ENCODE results near the gene SAPCD1. TPM values are rescaled to one million over a fixed set of nuclear protein-coding genes. Genes with fewer than 3 reads are reported as not detected.

SAPCD1 gene
- total and polyA plus RNA-seq, 2 donors from 2014 or later: 6.5 to 6.8 TPM

DNA sequence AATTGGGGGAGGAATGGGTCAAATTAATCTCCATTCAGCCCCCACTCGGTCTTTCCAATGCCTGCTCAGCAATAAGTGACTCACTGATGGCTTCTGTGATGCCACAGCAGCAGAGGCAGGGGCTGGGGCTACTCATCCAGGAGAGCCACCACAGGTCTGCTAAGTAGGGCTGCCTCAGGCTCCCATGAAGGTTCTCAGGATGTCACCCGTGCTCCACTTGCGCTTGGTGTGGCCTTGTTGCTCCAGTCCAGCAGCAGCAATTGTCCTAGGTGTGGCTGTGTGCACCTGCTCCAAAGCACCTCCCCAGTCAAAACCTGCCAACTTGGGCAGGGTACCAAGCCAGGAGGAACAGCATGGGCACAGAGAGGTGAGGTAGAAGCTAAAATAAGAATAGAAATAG lies 40.3 kb upstream of the SAPCD1 start:
- no peaks in the 10 kb centered on the region for H3K9me3 ChIP-seq (ENCODE audit: control insufficient read depth in 2 of 3, insufficient read depth in 1 of 3, low read length in 3 of 3)
- no peaks in the 10 kb centered on the region for H3K27me3 ChIP-seq (ENCODE audit: control insufficient read depth, insufficient read depth, low read length)
- H3K36me3 ChIP-seq (ENCODE audit: control insufficient read depth in 2 of 3, insufficient read depth in 3 of 3, low read length in 3 of 3): peaks cover 5 to 14% (median 6%) of the 10 kb centered on the region in 3 donors
- no peak for FAIRE-seq
- H3K27ac ChIP-seq (ENCODE audit: low read depth in 2 of 2, low read length in 2 of 2): no peak overlapping the region
- TF ChIP-seq CTCF (IDR thresholded peaks at IDR 0.05; ENCODE audit: borderline replicate concordance, extremely low read depth, insufficient read depth): no peak
- H3K4me3 ChIP-seq (ENCODE audit: low read length in 3 of 3): no peak overlapping the region
- H3K9ac ChIP-seq (ENCODE audit: low read length in 3 of 3): no peak overlapping the region
- H3K4me1 ChIP-seq (ENCODE audit: control insufficient read depth in 2 of 3, insufficient read depth in 2 of 3, low read depth in 1 of 3, low read length in 3 of 3): no peaks in the 10 kb centered on the region
- intact Hi-C loops (cut with DNase I): no loop called here
- DNase-seq: peak in 1 of 5 donors; percentile 34

DNA sequence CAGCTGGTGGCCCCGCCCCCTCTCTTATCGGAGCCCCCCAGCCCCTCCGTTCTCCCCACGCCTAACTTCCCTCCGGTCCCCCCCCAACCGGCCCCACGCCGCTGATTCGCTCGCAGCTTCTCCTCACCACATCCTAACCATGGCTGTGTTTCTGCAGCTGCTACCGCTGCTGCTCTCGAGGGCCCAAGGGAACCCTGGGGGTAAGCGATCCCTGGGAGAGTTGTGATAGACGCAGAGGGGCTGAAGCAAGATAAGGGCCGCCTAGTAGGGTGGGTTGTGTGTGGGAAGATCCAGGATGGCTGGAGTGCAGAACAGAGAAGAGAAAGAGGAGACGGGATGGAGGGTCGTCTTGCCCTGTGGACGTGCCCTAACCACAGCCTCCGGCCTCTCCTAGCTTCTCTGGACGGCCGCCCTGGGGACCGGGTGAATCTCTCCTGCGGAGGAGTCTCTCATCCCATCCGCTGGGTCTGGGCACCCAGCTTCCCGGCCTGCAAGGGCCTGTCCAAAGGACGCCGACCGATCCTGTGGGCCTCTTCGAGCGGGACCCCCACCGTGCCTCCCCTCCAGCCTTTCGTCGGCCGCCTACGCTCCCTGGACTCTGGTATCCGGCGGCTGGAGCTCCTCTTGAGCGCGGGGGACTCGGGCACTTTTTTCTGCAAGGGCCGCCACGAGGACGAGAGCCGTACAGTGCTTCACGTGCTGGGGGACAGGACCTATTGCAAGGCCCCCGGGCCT lies 39.0 kb upstream of the SAPCD1 start, which contains the start of gene MPIG6B:
Gene MPIG6B (plus strand): TSS at position 129 of the 735 bp plus-strand sequence. CDS start 11 bp downstream, at position 140.
- DNase-seq (no peak), FAIRE-seq (no peak)
- intact Hi-C loops (cut with DNase I): no loop called here
- H3K4me3 ChIP-seq (ENCODE audit: low read length in 3 of 3): no peak within 1 kb of the TSS
- H3K27ac ChIP-seq (ENCODE audit: low read depth in 2 of 2, low read length in 2 of 2): no peak within 1 kb of the TSS
- no peaks in the 10 kb centered on the region for H3K27me3 ChIP-seq (ENCODE audit: control insufficient read depth, insufficient read depth, low read length)
- peaks cover 0 to 2% (median 0%) of the 10 kb centered on the region in 3 donors for H3K4me1 ChIP-seq (ENCODE audit: control insufficient read depth in 2 of 3, insufficient read depth in 2 of 3, low read depth in 1 of 3, low read length in 3 of 3)
- H3K9me3 ChIP-seq (ENCODE audit: control insufficient read depth in 2 of 3, insufficient read depth in 1 of 3, low read length in 3 of 3): no peaks in the 10 kb centered on the region
- H3K9ac ChIP-seq (ENCODE audit: low read length in 3 of 3): no peak within 1 kb of the TSS
- peaks cover 7 to 21% (median 10%) of the 10 kb centered on the region in 3 donors for H3K36me3 ChIP-seq (ENCODE audit: control insufficient read depth in 2 of 3, insufficient read depth in 3 of 3, low read length in 3 of 3)
- TF ChIP-seq CTCF (IDR thresholded peaks at IDR 0.05; ENCODE audit: borderline replicate concordance, extremely low read depth, insufficient read depth): no peak

- Histone ChIP-seq H3K9me3 (ENCODE audit: control insufficient read depth in 2 of 3, insufficient read depth in 1 of 3, low read length in 3 of 3) (no peaks in the 10 kb centered on the region), H3K9ac (ENCODE audit: low read length in 3 of 3) (no peak overlapping the region), H3K4me3 (ENCODE audit: low read length in 3 of 3) (no peak overlapping the region), H3K27me3 (ENCODE audit: control insufficient read depth, insufficient read depth, low read length) (no peaks in the 10 kb centered on the region), H3K27ac (ENCODE audit: low read depth in 2 of 2, low read length in 2 of 2) (no peak overlapping the region), H3K36me3 (ENCODE audit: control insufficient read depth in 2 of 3, insufficient read depth in 3 of 3, low read length in 3 of 3) (peaks cover 7 to 25% (median 10%) of the 10 kb centered on the region in 3 donors), H3K4me1 (ENCODE audit: control insufficient read depth in 2 of 3, insufficient read depth in 2 of 3, low read depth in 1 of 3, low read length in 3 of 3) (peaks cover 0 to 6% (median 0%) of the 10 kb centered on the region in 3 donors)
- intact Hi-C loops (cut with DNase I): no loop called here
- DNase-seq (no peak), FAIRE-seq (no peak)
- no peak for TF ChIP-seq CTCF (IDR thresholded peaks at IDR 0.05; ENCODE audit: borderline replicate concordance, extremely low read depth, insufficient read depth)
These were observed 38.3 kb upstream of the SAPCD1 start for GRCh38 chr6:31723980-31724691.
